ENCODE results near the gene EDA.

The EDA gene

DNA sequence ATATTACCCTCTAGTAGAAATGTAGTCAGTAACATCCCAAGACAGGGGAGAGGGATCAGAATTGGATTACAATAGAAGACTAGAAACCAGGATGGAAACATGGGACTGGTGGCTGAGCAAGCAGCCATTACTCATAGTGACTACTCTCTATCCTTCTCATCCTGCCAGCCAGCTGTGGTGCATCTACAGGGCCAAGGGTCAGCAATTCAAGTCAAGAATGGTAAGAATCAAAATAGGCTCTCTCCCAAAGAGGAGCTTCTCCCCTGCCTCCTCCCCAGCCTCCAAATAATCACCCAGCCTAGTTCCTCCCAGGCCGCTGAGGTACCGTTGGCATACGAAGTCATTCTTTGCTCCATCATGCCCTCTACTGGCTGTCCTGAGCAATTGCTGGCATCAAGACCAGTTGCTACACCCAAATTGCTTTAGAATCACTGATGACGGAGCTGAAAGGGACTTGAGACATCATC is 414.4 kb downstream of the EDA start:
- peak; percentile 52 for DNase-seq

GRCh38 chrX:70032792-70033191 is 416.9 kb downstream of the EDA start:
- peak; percentile 27 for DNase-seq

DNA sequence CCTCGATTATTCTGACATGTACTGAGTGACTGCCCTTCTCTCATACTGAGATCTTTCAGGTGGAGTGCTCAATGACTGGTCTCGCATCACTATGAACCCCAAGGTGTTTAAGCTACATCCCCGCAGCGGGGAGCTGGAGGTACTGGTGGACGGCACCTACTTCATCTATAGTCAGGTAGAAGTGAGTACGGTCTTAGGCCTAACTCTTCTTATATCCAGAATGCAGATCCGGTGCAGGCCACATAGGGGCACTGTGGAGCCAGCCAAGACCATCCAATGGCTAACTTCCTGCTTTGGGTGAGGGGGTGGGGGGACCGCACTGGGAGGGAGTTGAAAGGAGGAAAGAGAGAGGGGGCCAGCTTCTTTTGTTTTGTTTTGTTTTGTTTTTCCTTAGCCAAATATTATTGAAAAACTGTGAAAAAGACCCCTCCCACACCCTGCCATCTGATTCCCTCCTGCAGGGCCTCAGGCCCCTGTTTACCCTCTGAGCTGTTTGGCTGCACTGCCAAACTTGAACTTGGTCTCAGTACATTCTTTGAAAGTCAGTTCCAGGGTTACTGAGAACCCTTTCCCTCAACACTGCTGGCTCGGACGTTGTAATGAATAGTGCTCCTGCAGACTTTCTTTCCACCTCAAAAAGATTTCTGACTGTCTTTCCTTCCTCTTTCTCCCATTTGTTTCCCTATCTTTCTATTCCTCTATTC is 417.6 kb downstream of the EDA start:
- DNase-seq: no peak

- DNase-seq: no peak
Measured at GRCh38 chrX:70034646-70035045, 418.7 kb downstream of the EDA start.

- DNase-seq: no peak
Measured at GRCh38 chrX:70038515-70038914, 422.6 kb downstream of the EDA start.

DNA sequence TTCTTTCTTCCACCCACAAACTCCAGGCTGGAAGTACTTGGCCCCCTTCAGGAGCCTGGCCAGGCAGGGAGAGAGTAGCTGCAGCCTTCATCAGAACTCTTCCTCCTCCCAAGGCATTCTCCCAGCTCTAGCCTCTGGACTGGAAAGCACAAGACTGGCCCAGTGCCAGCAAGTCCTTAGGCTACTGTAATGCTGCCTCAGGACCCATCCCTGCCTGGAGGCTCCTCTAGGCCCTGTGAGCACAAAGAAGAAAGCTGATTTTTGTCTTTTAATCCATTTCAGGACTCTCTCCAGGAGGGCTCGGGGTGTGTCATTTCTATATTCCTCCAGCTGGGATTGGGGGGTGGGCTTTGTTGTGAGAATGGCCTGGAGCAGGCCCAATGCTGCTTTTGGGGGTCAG is 423.0 kb downstream of the EDA start:
- no peak for DNase-seq

- no peak for DNase-seq
Measured at GRCh38 chrX:70039758-70040157, 423.8 kb downstream of the EDA start.

DNA sequence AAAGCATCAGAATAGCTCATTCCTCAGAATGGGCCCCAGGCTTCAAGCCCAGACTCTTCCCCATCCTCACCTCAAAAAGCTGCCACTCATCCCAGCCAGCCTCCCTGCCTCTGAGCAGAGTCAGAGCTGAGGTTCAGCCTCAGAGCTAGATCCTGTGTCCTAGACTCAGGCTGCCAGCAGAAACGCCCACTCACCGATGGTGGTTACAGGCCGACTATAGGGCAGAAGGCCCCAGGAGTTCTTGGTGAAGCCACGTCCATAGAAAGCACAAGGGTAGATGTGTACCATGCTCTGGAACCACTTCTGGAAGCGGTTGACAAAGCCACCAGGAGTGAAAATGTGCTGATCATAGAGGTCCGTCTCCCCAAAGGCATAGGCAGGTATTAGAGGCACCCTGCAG is 426.1 kb downstream of the EDA start:
- no peak for DNase-seq

DNA sequence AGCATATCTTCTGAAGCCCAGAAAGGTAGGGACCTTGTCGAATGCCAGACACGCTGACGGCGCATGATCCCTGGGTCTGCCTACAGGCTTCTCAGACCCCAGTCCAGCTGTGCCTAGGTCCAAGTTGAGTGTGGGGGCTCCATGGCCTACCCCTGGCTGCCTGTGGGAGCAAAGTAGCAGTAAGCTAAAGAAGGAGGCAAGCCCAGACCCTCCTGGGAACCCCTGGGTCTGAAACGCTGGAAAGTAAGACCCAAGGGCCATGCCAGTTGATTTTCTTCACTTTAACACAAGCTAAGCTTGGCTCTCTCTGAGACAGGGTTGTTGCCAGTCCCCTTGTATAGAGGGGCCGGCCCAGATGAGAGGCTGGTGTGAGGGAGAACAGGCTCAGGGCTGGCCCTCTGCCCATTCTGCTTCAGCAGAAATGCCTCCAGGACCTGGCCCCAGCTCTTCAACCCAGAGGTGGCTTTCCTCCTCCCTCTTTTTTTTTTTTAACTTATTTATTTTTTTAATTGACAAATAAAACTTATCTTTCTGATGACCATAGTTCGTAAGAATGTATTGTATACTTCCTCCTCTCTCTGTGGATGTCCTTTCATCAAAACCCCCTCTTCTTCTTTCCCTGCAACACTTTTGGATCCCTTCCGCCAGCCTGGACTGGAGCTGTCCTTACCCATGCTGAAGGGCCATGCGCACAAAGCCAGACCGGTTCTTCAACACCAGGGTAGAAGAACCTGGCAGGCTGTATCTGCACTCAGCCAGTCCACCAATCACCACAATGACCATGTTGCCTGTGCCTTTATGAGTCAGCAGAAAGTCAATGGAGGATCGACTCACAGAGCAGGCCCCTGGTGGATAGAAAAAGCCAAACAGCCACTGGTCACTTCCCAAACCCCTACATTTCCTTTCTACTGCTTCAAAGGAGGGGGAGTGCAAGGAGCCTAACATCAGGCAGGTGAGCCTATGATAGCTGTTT is 426.8 kb downstream of the EDA start:
- DNase-seq: no peak

DNA sequence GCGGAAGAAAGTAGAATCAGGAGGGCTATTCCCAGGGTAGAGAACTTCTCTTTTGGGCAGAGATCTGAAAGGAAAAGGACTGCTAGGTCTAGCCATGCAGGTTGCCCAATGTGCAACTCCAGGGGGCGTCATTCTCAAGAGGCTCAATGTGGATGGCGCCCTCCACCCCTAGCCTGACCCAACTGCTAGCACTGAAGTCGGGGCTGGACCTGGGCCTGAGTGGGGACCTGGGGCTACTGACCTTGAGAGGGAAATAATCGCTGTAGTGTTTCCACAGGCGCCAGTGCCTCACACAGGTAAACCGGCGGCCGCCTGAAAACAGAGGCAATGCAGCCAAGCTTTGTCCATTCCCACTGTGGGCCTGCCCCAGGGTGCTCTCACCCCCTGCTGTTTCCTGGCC is 427.8 kb downstream of the EDA start:
- no peak for DNase-seq

GRCh38 chrX:70044541-70045245 is 428.8 kb downstream of the EDA start:
- no peak for DNase-seq

DNA sequence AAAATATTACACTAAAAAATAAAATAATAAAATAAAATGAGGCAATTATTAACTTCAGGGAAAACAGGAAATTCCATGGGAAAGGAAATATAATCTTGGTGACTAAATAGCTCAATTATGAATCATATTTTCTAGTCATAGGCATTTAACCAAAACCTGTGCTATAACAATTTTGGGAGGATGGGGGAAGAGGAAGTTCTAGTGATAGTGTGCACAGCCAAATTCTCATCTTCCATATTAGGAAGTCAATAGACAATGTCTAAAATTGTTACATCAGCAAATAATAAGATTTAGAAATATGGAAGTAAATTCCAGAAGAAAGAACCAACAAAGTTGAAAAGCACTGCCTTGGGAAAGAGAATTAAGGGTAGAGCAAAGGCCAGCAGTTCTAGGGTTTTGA is 431.1 kb downstream of the EDA start:
- DNase-seq: no peak

DNA sequence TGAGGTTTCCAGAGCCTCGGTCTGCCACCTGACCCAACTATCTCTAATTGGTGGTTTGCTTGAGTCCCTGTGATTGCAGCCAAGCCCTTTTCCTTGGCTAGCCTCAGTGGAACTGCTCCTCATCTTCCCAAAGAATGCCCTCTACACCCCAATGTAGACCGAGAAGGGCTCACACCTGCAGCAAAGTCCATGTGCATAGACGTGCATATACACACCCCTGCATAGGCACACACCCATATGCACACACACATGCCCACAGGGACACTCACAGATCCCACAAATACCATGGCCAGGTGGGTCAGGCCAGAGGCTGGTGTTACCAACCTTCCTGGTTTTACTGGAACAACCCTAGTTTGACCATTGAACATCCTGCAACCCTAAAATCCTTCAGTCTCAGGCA is 433.5 kb downstream of the EDA start:
- DNase-seq: no peak

DNA sequence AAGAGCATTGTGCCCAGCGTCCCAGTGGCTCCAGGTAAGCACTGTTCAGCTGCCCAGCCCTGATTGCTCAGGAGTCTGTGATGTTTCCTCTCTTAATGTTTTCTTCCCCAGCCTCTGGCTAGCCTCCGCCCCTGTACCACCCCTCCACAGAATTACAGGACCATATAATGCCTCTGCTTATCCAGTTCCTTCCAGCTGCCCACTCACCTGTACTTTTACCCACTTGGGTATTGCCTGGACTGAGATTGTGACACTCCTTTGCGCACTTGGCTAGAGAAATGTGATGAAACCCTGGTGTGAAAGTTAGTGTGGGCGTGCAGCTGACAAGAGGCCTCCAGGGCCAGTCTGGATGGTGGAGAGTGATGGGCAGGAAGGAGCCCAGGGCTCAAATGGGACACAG is 434.0 kb downstream of the EDA start, which contains the start of gene AWAT2:
Gene AWAT2 (minus strand): TSS at position 14 of the 400 bp plus-strand sequence. CDS start 6 bp downstream, at position 8.
- no peak for DNase-seq

GRCh38 chrX:70052895-70053615 is 437.1 kb downstream of the EDA start:
- no peak for DNase-seq

- no peak for DNase-seq
Measured at GRCh38 chrX:70054391-70054790, 438.5 kb downstream of the EDA start.

DNA sequence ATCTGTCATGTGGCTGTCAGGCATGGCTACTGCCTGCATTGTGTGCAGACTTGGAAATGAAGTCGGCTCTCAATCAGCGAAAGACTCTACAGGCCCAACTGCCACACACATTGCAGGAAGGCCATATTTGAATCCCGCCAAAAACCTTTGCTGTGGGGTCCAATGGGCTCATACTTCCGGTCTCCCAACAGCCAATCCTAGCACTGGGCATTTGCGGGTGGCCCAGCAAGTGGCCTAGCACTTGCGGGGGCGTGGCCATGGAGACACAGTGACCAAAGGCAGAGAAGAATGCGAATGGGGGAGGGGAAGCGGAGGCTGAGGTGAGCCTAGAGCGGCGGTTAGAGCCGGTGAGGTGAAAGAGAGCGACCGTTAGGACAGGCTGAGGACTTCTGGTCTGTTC is 446.2 kb downstream of the EDA start, which contains the start of gene OTUD6A:
Gene OTUD6A (plus strand): TSS at position 382 of the 400 bp plus-strand sequence. CDS start 68 bp downstream, outside the sequence.
- no peak for DNase-seq

GRCh38 chrX:70062961-70063550 is 447.1 kb downstream of the EDA start:
- no peak for DNase-seq

- DNase-seq: no peak
Measured at GRCh38 chrX:70066646-70067045, 450.7 kb downstream of the EDA start.

- no peak for DNase-seq
Measured at GRCh38 chrX:70079297-70079696, 463.4 kb downstream of the EDA start.

DNA sequence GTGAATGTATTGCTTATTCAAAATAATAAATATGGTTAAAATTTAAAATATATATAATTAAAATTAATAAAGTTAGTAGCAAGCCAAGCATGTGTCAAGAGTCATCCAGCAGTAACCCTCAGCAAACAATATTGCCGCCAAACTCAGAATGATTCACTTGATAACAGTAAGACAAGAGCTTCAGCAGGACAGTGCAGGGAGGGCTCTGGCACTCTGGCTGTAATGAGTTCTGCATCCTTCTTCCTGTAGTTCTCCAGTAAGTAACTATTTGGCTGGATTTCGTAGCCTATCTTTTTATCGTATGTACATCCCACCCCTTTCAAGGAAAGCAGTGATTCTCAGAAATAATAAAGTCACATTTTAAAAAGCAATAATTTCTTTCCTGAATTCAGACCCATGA is 464.0 kb downstream of the EDA start:
- no peak for DNase-seq

DNA sequence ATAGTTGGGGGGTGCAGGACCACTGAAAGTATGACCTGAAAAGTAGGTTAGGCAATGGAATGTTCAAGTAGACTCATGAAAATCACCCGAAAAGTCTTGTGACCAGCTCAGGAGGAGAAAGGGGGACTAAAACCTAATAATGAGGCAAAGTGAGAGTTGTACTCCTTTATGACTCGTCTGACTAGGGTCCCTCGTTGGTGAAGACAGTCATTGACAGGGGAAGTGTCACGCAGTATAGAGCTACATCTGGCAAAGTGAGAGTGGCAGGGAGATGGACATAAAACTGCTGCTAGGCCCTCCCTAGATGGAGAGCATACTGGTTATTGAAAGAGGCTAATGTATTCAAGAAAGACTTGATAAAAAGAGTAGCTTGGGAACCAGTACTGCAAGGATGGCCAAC is 466.8 kb downstream of the EDA start:
- no peak for DNase-seq
